WTC11 (cell line): ENCODE data around the gene PIGO.
A peak's percentile ranks its signal among the peaks of the same experiment; 100 is the strongest.

Experiments
- ARID4B ChIP-seq: sonication (generic); formaldehyde crosslinking; IDR thresholded peaks from 2 replicates; pipeline ENCODE4 v1.8.0; 2023; ENCODE audit warnings: missing genetic modification reagents, mild to moderate bottlenecking, borderline replicate concordance
- ATF2 ChIP-seq: sonication (generic); formaldehyde crosslinking; IDR thresholded peaks from 2 replicates; pipeline ENCODE4 v1.8.1; 2022; ENCODE audit warnings: low read depth, missing genetic modification reagents, borderline replicate concordance
- ATF3 ChIP-seq: sonication (generic); formaldehyde crosslinking; conservative IDR thresholded peaks from 2 replicates; pipeline ENCODE4 v1.8.1; 2022; ENCODE audit warnings: mild to moderate bottlenecking, missing genetic modification reagents
- E2F5 ChIP-seq: sonication (generic); formaldehyde crosslinking; IDR thresholded peaks from 2 replicates; pipeline ENCODE4 v1.8.1; 2022; ENCODE audit warnings: mild to moderate bottlenecking, moderate library complexity, missing genetic modification reagents
- ELF4 ChIP-seq: sonication (generic); formaldehyde crosslinking; IDR thresholded peaks from 2 replicates; pipeline ENCODE4 v1.8.1; 2022; ENCODE audit warnings: low read depth, mild to moderate bottlenecking, moderate library complexity, missing genetic modification reagents
- JUN ChIP-seq: sonication (generic); formaldehyde crosslinking; IDR thresholded peaks from 2 replicates; pipeline ENCODE4 v1.8.0; 2023; ENCODE audit warnings: mild to moderate bottlenecking, missing genetic modification reagents
- NFYB ChIP-seq: sonication (generic); formaldehyde crosslinking; conservative IDR thresholded peaks from 2 replicates; pipeline ENCODE4 v1.8.0; 2022; ENCODE audit warnings: low read depth, missing genetic modification reagents
- RELA ChIP-seq: sonication (generic); formaldehyde crosslinking; IDR thresholded peaks from 2 replicates; pipeline ENCODE4 v1.8.1; 2022; ENCODE audit warnings: missing genetic modification reagents, mild to moderate bottlenecking, borderline replicate concordance
- TF ChIP-seq, protein P1 (sequence below): fragments of 200-600 bp; IDR thresholded peaks from 2 replicates; pipeline ENCODE4 v1.8.0; 2022; ENCODE audit warnings: antibody characterized with exemption
- TF ChIP-seq, protein P2 (sequence below): sonication (generic); formaldehyde crosslinking; IDR thresholded peaks from 2 replicates; pipeline ENCODE4 v1.8.1; 2023; ENCODE audit warnings: mild to moderate bottlenecking, moderate library complexity, missing genetic modification reagents

DNA sequence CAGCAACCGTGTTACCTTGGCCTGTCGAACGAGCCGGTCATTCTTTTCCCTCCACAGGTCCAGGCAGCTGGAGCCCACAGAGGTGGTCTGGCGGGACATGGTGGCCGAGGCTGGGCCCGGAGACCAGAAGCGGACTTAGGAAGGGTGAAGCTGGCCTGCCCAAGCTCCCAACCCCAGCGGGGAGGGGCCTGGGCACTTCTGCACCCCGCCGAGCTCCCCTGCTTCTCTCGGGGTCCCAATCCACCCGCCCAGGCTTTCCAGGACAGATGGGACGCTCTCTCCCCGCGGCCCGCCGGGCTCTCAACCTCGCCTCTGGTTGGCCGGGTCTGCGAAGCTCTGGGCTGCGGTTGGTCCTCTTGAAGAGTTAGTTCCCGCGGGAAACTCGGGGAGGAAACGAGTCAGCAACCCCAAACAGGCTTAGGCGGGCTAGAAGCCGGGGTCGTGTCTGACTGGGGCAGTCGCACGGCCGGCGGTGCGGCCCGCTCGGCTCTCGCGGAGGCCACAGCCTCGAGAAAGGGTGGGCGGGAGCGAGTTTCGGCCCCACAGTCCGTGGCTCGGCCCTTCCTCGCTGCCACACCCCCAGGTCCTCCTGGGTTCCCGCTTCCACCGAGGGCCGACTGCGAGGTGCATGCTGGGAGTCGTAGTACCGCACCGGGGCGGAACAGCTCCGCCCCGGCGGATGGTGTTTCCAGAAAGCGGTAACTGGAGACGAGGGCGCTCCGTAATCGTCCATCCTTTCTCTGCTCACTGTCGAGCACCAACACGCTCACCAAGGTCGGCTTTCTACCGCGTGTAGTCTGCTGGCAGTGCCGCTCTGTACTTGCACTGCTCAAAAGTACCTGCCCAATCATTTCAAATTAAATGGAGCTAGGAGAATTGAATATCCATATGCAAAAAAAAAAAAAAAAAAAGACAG is 16.7 kb downstream of the PIGO start, which contains the start of gene FANCG:
- TF ChIP-seq, protein P1, sequence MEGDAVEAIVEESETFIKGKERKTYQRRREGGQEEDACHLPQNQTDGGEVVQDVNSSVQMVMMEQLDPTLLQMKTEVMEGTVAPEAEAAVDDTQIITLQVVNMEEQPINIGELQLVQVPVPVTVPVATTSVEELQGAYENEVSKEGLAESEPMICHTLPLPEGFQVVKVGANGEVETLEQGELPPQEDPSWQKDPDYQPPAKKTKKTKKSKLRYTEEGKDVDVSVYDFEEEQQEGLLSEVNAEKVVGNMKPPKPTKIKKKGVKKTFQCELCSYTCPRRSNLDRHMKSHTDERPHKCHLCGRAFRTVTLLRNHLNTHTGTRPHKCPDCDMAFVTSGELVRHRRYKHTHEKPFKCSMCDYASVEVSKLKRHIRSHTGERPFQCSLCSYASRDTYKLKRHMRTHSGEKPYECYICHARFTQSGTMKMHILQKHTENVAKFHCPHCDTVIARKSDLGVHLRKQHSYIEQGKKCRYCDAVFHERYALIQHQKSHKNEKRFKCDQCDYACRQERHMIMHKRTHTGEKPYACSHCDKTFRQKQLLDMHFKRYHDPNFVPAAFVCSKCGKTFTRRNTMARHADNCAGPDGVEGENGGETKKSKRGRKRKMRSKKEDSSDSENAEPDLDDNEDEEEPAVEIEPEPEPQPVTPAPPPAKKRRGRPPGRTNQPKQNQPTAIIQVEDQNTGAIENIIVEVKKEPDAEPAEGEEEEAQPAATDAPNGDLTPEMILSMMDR, result no peak
- no peak for TF ChIP-seq ATF3 (CRISPR knock-in tag)
- TF ChIP-seq RELA (CRISPR knock-in tag), result no peak
- TF ChIP-seq NFYB (CRISPR knock-in tag), result peak; percentile 48; the same call in 1 of the 2 replicates
- no peak for TF ChIP-seq ELF4
- TF ChIP-seq ARID4B (CRISPR knock-in tag), result peak; percentile 45; the same call in 1 of the 2 replicates
- no peak for TF ChIP-seq ATF2
- TF ChIP-seq, protein P2, sequence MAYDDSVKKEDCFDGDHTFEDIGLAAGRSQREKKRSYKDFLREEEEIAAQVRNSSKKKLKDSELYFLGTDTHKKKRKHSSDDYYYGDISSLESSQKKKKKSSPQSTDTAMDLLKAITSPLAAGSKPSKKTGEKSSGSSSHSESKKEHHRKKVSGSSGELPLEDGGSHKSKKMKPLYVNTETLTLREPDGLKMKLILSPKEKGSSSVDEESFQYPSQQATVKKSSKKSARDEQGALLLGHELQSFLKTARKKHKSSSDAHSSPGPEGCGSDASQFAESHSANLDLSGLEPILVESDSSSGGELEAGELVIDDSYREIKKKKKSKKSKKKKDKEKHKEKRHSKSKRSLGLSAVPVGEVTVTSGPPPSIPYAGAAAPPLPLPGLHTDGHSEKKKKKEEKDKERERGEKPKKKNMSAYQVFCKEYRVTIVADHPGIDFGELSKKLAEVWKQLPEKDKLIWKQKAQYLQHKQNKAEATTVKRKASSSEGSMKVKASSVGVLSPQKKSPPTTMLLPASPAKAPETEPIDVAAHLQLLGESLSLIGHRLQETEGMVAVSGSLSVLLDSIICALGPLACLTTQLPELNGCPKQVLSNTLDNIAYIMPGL (CRISPR knock-in tag), result no peak
- TF ChIP-seq E2F5 (CRISPR knock-in tag), result peak; percentile 94
- 0 out of 2 replicates have a peak, but pooled peaks have one; percentile 11 for TF ChIP-seq JUN (CRISPR knock-in tag)
